K562 (cell line): Measurements from ENCODE around the gene SPRY2. TPM values are rescaled to one million over a fixed set of nuclear protein-coding genes. Genes with fewer than 3 reads are reported as not detected.

Source experiments
- ATAC-seq: fragments of 200-7000 bp; cut with Tn5 transposase; 3 replicates; pipeline ENCODE4 v1.9.1; 2020; ENCODE audit warnings: moderate library complexity
- BruUV-seq: library from RNA; stranded (reverse); fragments of 400-500 nt; replicated peaks from 2 replicates; lab custom pipeline; 2021; lab: Mats Ljungman, UMichigan
- CTCF ChIA-PET: fragments of 300-600 bp; formaldehyde crosslinking; extraction: SDS; loops from one replicate; lab custom pipeline; 2021; ENCODE audit warnings: low intra/inter-chr PET ratio; lab: Yijun Ruan, JAX
- POLR2A ChIA-PET: fragments of 300-600, 350-650 bp; sonication (Branson Sonifier 250); formaldehyde crosslinking; extraction: SDS; loops from one replicate; lab custom pipeline; 2021; ENCODE audit warnings: antibody characterized with exemption, inconsistent platforms; lab: Yijun Ruan, JAX
- DNase-seq, 4 experiments: peaks; one replicate each; pipeline versions ENCODE4 v3.0.0 to v3.0.0-alpha.2; 2011 to 2018; ENCODE audit warnings: low spot score in 3 of 4, mixed read lengths in 3 of 4; ENCODE audit errors: extremely low read depth in 1 of 4
- FAIRE-seq: peaks from 2 replicates; lab custom pipeline; 2011; peaks lifted over from hg19 to GRCh38; lab: Jason Lieb, UNC
- H2AFZ ChIP-seq: 2 replicates; pipeline ENCODE4 v1.6.0; 2011; ENCODE audit warnings: low read depth, low read length, control low read depth, inconsistent platforms
- H3K27ac ChIP-seq: fragments of 200-600 bp; 3 replicates; pipeline ENCODE4 v1.8.0; 2011; ENCODE audit warnings: low read depth, mild to moderate bottlenecking, control low read depth, inconsistent platforms, low read length, moderate library complexity, mixed read lengths; ENCODE audit errors: extremely low read depth
- H3K27me3 ChIP-seq, 2 experiments: fragments of 300-600 bp in 1 of 2; 2 replicates in 1 of 2; 3 replicates in 1 of 2; pipeline versions ENCODE4 v1.6.0 to v1.8.0; 2011; ENCODE audit warnings: inconsistent platforms in 2 of 2, low read length in 2 of 2, mild to moderate bottlenecking in 1 of 2, mixed read lengths in 1 of 2, moderate library complexity in 1 of 2; ENCODE audit not compliant: control insufficient read depth in 2 of 2, insufficient read depth in 2 of 2
- H3K36me3 ChIP-seq: fragments of 300-600 bp; 3 replicates; pipeline ENCODE4 v1.8.0; 2011; ENCODE audit warnings: mild to moderate bottlenecking, low read length, inconsistent platforms; ENCODE audit not compliant: control insufficient read depth, insufficient read depth
- H3K4me1 ChIP-seq, 2 experiments: fragments of 200-600 bp in 1 of 2; replicated peaks in 1 of 2; 2 replicates in 1 of 2; 3 replicates in 1 of 2; pipeline versions ENCODE4 v1.5.1 to v1.8.0; 2011; ENCODE audit warnings: inconsistent platforms in 2 of 2, low read length in 2 of 2, mild to moderate bottlenecking in 1 of 2, mixed read lengths in 1 of 2, moderate library complexity in 1 of 2; ENCODE audit not compliant: control insufficient read depth in 2 of 2, insufficient read depth in 2 of 2
- H3K4me2 ChIP-seq: 2 replicates; pipeline ENCODE4 v1.6.1; 2011; ENCODE audit warnings: low read length, control low read depth, inconsistent platforms, mixed read lengths; ENCODE audit not compliant: insufficient read depth
- H3K4me3 ChIP-seq: fragments of 200-600 bp; sonication (generic), shearing (Covaris generic); 2 replicates; pipeline ENCODE4 v1.5.1; 2016; ENCODE audit warnings: control low read depth, inconsistent platforms
- H3K79me2 ChIP-seq: fragments of 200-600 bp; 3 replicates; pipeline ENCODE4 v1.8.0; 2011; ENCODE audit warnings: low read length, inconsistent platforms; ENCODE audit not compliant: control insufficient read depth, insufficient read depth
- H3K9ac ChIP-seq, 2 experiments: 2 replicates each; pipeline versions ENCODE4 v1.6.0 to v1.6.1; 2011; ENCODE audit warnings: low read depth in 2 of 2, low read length in 2 of 2, control low read depth in 1 of 2, inconsistent platforms in 1 of 2, mild to moderate bottlenecking in 1 of 2, mixed read lengths in 1 of 2; ENCODE audit not compliant: insufficient read depth in 1 of 2
- H3K9me1 ChIP-seq: one replicate; pipeline ENCODE4 v1.6.0; 2011; ENCODE audit warnings: inconsistent platforms, mild to moderate bottlenecking, low read length, moderate library complexity; ENCODE audit not compliant: control insufficient read depth, insufficient read depth
- H3K9me3 ChIP-seq: replicated peaks from 2 replicates; pipeline ENCODE4 v1.5.1; 2011; ENCODE audit warnings: low read depth, low read length, inconsistent platforms; ENCODE audit not compliant: control insufficient read depth, insufficient read depth
- H4K20me1 ChIP-seq: replicated peaks from 2 replicates; pipeline ENCODE4 v1.6.1; 2011; ENCODE audit warnings: low read length, inconsistent platforms, mixed read lengths; ENCODE audit not compliant: control insufficient read depth, insufficient read depth
- C11orf30 ChIP-seq: fragments of 450-650 bp; IDR thresholded peaks from 2 replicates; pipeline ENCODE4 v1.6.1; 2016; ENCODE audit warnings: low read depth, mild to moderate bottlenecking
- MAFF ChIP-seq: IDR thresholded peaks from 2 replicates; pipeline ENCODE4 v1.6.1; 2012; ENCODE audit warnings: low read length, improper control_type of control experiment
- MAFG ChIP-seq: fragments of 450-650 bp; conservative IDR thresholded peaks from 2 replicates; pipeline ENCODE4 v1.6.1; 2016; ENCODE audit warnings: missing genetic modification characterization, missing compliant biosample characterization
- MAFK ChIP-seq: IDR thresholded peaks from 2 replicates; pipeline ENCODE4 v1.6.1; 2011; ENCODE audit warnings: low read length, improper control_type of control experiment
- NFE2 ChIP-seq: IDR thresholded peaks from 2 replicates; pipeline ENCODE4 v1.6.1; 2014; ENCODE audit warnings: antibody characterized with exemption, low read depth
- SMARCA4 ChIP-seq: fragments of 450-650 bp; IDR thresholded peaks from 2 replicates; pipeline ENCODE4 v1.6.1; 2016
- ZNF316 ChIP-seq: fragments of 450-650 bp; IDR thresholded peaks from 2 replicates; pipeline ENCODE4 v1.6.1; 2016
- ZNF778 ChIP-seq: fragments of 450-650 bp; formaldehyde crosslinking; IDR thresholded peaks from 2 replicates; pipeline ENCODE4 v1.4.0; 2020; ENCODE audit warnings: mild to moderate bottlenecking, moderate library complexity
- in situ Hi-C: fragments of 300-500 bp; cut with MboI; formaldehyde crosslinking; loops from 4 replicates; pipeline ENCODE4 v1.15.0; 2018; ENCODE audit warnings: inconsistent platforms, mixed read lengths
- intact Hi-C: fragments of 100-400 bp; cut with micrococcal nuclease; formaldehyde crosslinking; loops from 2 replicates; pipeline ENCODE4 v1.14.2; 2022
- polyA plus RNA-seq, 8 experiments: library from polyadenylated mRNA; depleted of rRNA in 4 of 8; stranded (reverse) in 5 of 8; unstranded in 3 of 8; fragments of >200 nt; fragmentation: Nextera tagmentation in 2 of 8; fragmentation: Illumina TruSeq in 1 of 8; extraction: Ambion mirVana in 2 of 8; extraction: Trizol in 1 of 8; gene quantifications; 2 replicates each; pipeline versions ENCODE4 v1.2.1 to v1.2.3, GENCODE V29; 2011 to 2014; ENCODE audit warnings: inconsistent platforms in 1 of 8, missing spikeins in 1 of 8
- total RNA-seq, 7 experiments: library from RNA; depleted of rRNA in 6 of 7; stranded (reverse); fragments of >200 nt in 6 of 7; fragmentation: Illumina TruSeq in 2 of 7; extraction: Trizol in 2 of 7; gene quantifications; 2 replicates each; pipeline versions ENCODE4 v1.2.1 to v1.2.3, GENCODE V29; 2011 to 2021; ENCODE audit warnings: low replicate concordance in 1 of 7
- TF ChIP-seq, protein P1 (sequence below): fragments of 250-450 bp; sonication (Bioruptor Pico); IDR thresholded peaks from 2 replicates; pipeline ENCODE4 v1.4.0; 2020

The SPRY2 gene
- total and polyA plus RNA-seq, 9 of the 15 experiments (the other 6 are each of a cell fraction or from before 2014, with no cell fraction given), result 1.8 to 7.8 (median 3.4) TPM

DNA sequence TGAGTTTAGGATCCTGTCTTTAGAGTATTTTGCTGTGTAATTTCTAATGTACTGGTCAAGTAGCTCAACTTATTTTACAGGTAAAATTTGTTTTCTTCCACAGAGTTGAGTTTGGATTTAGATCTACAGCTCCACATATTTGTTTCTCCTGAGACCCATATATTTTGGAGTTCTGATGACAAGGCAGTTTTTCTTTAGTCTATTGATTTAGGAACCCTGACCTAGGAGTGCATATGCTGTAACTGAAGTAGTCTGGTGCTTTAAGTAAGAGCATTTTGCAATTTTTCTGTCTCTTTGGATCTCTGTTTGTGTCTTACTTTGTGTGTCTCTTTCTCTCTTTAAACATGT lies 19.5 kb upstream of the SPRY2 start:
- H3K27ac ChIP-seq, result peak overlapping the region; percentile 76; the same call in 2 of the 3 replicates
- no peak overlapping the region for H3K4me3 ChIP-seq
- peak overlapping the region; percentile 93 for H2AFZ ChIP-seq
- H4K20me1 ChIP-seq, result no peaks in the 10 kb centered on the region
- in situ Hi-C loops, result no loop called here
- ChIA-PET CTCF (interaction anchor here (0.7 kb wide), 1 partner anchor 891 kb away, joined by 4 read pairs; no protein-coding TSS in a partner anchor), POLR2A (interaction anchor here (1.2 kb wide), 1 partner anchor 26 kb away, joined by 3 read pairs; no protein-coding TSS in a partner anchor)
- no peaks in the 10 kb centered on the region for H3K9me3 ChIP-seq
- no peaks in the 10 kb centered on the region for H3K9me1 ChIP-seq
- ATAC-seq, result peak; percentile 24; the same call in 1 of the 3 replicates
- no peaks in the 10 kb centered on the region for H3K27me3 ChIP-seq
- DNase-seq, result no peak
- H3K9ac ChIP-seq, result peak overlapping the region in 1 of 2 experiments; percentile 14; a peak in 1 of 4 replicates
- no TSS peak for BruUV-seq
- intact Hi-C loops, result no loop called here
- H3K79me2 ChIP-seq, result no peaks in the 10 kb centered on the region
- peak; percentile 49 for FAIRE-seq
- TF ChIP-seq NFE2 (peak; percentile 47), ZNF316 (peak; percentile 95), MAFK (peak; percentile 75), ZNF778 (CRISPR knock-in tag) (no peak), MAFG (peak; percentile 86), SMARCA4 (0 out of 2 replicates have a peak, but pooled peaks have one; percentile 32), C11orf30 (peak; percentile 89), MAFF (peak; percentile 71)
- TF ChIP-seq, protein P1, sequence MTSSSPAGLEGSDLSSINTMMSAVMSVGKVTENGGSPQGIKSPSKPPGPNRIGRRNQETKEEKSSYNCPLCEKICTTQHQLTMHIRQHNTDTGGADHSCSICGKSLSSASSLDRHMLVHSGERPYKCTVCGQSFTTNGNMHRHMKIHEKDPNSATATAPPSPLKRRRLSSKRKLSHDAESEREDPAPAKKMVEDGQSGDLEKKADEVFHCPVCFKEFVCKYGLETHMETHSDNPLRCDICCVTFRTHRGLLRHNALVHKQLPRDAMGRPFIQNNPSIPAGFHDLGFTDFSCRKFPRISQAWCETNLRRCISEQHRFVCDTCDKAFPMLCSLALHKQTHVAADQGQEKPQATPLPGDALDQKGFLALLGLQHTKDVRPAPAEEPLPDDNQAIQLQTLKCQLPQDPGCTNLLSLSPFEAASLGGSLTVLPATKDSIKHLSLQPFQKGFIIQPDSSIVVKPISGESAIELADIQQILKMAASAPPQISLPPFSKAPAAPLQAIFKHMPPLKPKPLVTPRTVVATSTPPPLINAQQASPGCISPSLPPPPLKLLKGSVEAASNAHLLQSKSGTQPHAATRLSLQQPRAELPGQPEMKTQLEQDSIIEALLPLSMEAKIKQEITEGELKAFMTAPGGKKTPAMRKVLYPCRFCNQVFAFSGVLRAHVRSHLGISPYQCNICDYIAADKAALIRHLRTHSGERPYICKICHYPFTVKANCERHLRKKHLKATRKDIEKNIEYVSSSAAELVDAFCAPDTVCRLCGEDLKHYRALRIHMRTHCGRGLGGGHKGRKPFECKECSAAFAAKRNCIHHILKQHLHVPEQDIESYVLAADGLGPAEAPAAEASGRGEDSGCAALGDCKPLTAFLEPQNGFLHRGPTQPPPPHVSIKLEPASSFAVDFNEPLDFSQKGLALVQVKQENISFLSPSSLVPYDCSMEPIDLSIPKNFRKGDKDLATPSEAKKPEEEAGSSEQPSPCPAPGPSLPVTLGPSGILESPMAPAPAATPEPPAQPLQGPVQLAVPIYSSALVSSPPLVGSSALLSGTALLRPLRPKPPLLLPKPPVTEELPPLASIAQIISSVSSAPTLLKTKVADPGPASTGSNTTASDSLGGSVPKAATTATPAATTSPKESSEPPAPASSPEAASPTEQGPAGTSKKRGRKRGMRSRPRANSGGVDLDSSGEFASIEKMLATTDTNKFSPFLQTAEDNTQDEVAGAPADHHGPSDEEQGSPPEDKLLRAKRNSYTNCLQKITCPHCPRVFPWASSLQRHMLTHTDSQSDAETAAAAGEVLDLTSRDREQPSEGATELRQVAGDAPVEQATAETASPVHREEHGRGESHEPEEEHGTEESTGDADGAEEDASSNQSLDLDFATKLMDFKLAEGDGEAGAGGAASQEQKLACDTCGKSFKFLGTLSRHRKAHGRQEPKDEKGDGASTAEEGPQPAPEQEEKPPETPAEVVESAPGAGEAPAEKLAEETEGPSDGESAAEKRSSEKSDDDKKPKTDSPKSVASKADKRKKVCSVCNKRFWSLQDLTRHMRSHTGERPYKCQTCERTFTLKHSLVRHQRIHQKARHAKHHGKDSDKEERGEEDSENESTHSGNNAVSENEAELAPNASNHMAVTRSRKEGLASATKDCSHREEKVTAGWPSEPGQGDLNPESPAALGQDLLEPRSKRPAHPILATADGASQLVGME (CRISPR knock-in tag), result no peak
- H3K4me1 ChIP-seq, result peaks cover 0 to 35% of the 10 kb centered on the region in 2 experiments; a peak in 3 of 5 replicates
- no peaks in the 10 kb centered on the region for H3K36me3 ChIP-seq
- no peak overlapping the region for H3K4me2 ChIP-seq
